ENCODE data around the gene BMP7.

Gene BMP7

GRCh38 chr20:57208198-57208597, 58.2 kb downstream of the BMP7 start:
- H3K4me3 ChIP-seq (ENCODE audit: low read depth, low read length) = no peak overlapping the region
- no peak for TF ChIP-seq CTCF (IDR thresholded peaks at IDR 0.05; ENCODE audit: low read depth, low read length, missing control alignments)
- DNase-seq (ENCODE audit: low read depth) = no peak

GRCh38 chr20:57207251-57207650, 59.2 kb downstream of the BMP7 start:
- no peak for TF ChIP-seq CTCF (IDR thresholded peaks at IDR 0.05; ENCODE audit: low read depth, low read length, missing control alignments)
- no peak overlapping the region for H3K4me3 ChIP-seq (ENCODE audit: low read depth, low read length)
- DNase-seq (ENCODE audit: low read depth) = no peak

DNA sequence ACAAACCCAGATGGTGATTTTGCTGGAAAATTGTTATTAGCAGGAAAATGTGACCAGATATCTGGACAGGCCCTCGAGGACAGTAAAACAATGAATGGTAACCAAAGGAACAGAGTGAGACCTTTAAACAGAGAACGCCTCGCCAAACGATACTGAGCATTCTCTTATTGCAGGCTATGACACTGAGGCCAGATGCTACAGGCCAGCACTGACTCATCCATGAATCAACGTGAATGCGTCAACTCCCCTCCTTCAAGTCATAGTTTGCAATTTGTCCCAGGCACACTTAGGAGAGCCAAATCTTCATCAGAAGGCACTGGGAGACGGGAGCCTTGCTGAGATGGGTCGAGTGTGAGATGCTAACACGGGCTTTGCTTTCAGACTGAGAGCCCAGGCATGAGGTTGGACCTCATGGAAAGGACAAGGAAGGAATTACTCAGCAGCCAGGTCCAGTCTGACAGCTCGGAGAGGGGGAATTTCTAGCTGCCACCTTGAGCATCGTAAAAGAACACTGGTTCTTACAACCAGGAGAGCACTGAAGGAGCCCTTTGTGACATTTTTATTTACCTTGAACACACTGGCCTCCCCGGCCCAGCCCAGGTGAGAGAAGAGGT, 60.7 kb downstream of the BMP7 start:
- no peak overlapping the region for H3K4me3 ChIP-seq (ENCODE audit: low read depth, low read length)
- DNase-seq (ENCODE audit: low read depth) = no peak
- no peak for TF ChIP-seq CTCF (IDR thresholded peaks at IDR 0.05; ENCODE audit: low read depth, low read length, missing control alignments)

DNA sequence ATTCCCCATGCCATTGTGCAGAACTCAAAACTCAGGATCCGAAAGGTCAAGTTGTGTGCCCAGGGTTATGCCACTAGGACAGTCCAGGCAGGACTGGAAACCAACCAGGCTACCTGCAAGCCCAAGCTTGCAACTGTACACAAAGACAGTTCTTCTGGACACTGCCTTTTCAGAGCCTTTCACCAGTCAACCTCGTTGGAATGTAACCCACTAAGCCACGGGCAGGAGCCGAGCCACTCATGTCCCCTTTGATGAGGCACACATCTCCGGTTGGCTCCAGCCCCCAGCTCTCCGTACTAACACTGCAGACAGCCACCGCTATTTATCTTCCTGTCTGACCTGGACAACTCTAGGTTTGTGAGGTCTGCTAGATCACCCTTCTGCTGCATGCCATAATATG, 62.5 kb downstream of the BMP7 start:
- no peak for DNase-seq (ENCODE audit: low read depth)
- no peak for TF ChIP-seq CTCF (IDR thresholded peaks at IDR 0.05; ENCODE audit: low read depth, low read length, missing control alignments)
- H3K4me3 ChIP-seq (ENCODE audit: low read depth, low read length) = no peak overlapping the region

- no peak for DNase-seq (ENCODE audit: low read depth)
- no peak for TF ChIP-seq CTCF (IDR thresholded peaks at IDR 0.05; ENCODE audit: low read depth, low read length, missing control alignments)
- H3K4me3 ChIP-seq (ENCODE audit: low read depth, low read length) = no peak overlapping the region
These were observed 63.2 kb downstream of the BMP7 start for GRCh38 chr20:57203204-57203603.

DNA sequence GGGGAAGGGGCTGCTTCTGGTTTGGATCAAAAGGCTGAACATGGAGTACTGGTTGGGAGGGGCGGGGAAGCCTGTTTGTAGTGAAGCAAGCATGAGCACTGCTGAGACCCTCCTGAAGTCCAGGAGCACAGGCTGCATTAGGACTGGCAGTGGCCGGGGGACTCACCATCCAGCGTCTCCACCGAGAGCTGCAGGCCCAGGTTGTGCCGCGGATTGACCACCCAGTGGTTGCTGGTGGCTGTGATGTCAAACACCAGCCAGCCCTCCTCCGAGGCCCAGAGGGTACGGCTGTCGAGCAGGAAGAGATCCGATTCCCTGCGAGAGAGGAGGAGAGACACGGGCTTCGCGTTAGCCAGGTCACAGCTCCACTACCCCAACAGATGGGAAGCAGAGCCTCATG, 64.1 kb downstream of the BMP7 start:
- DNase-seq (ENCODE audit: low read depth) = no peak
- no peak for TF ChIP-seq CTCF (IDR thresholded peaks at IDR 0.05; ENCODE audit: low read depth, low read length, missing control alignments)
- no peak overlapping the region for H3K4me3 ChIP-seq (ENCODE audit: low read depth, low read length)
